Esophagus squamous epithelium (tissue), 4 donors: ENCODE measurements around the gene NR0B2.

Experiments
- POLR2A ChIP-seq, 4 donors: fragments of 450-650 bp; IDR thresholded peaks; one replicate each; pipeline ENCODE4 v1.6.1; 2017; ENCODE audit warnings: antibody characterized with exemption in 4 of 4, mild to moderate bottlenecking in 4 of 4, moderate library complexity in 3 of 4
- TF ChIP-seq, protein P1 (sequence below), 6 experiments: fragments of 450-650 bp in 4 of 6; fragments of 200-600 bp in 2 of 6; sonication (generic) in 2 of 6; IDR thresholded peaks; one replicate each; pipeline ENCODE4 v1.5.1; 2016 to 2019; ENCODE audit warnings: antibody characterized with exemption in 6 of 6, mild to moderate bottlenecking in 4 of 6, moderate library complexity in 4 of 6

DNA sequence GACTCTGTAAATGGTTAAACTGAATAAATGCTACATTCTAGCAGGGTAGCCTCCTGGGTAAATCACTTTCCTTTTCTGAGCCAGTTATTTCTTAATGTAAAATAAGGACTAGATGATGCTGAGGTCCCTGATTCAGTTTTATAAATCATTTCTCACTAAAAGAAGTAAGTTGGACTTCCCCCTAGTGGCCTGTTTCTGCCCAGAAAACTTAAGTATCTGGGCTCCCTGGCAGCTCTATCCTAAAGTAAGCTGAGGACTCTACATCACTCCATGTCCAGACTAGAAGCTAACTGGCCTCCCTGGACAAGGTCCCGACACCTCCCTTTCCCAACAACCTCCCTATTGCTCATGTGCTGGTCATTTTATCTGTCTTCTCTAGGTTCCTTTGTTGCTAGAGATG lies 26.6 kb downstream of the NR0B2 start:
- TF ChIP-seq, protein P1, sequence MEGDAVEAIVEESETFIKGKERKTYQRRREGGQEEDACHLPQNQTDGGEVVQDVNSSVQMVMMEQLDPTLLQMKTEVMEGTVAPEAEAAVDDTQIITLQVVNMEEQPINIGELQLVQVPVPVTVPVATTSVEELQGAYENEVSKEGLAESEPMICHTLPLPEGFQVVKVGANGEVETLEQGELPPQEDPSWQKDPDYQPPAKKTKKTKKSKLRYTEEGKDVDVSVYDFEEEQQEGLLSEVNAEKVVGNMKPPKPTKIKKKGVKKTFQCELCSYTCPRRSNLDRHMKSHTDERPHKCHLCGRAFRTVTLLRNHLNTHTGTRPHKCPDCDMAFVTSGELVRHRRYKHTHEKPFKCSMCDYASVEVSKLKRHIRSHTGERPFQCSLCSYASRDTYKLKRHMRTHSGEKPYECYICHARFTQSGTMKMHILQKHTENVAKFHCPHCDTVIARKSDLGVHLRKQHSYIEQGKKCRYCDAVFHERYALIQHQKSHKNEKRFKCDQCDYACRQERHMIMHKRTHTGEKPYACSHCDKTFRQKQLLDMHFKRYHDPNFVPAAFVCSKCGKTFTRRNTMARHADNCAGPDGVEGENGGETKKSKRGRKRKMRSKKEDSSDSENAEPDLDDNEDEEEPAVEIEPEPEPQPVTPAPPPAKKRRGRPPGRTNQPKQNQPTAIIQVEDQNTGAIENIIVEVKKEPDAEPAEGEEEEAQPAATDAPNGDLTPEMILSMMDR (IDR thresholded peaks at IDR 0.05): peak in 4 of 6 experiments; percentile 19 to 47 (median 38)
- no peak for TF ChIP-seq POLR2A (IDR thresholded peaks at IDR 0.05)
